Natural killer cell (primary cell): Measurements from ENCODE around the gene KRT32. TPM values are rescaled to one million over a fixed set of nuclear protein-coding genes. Genes with fewer than 3 reads are reported as not detected.

Experiments used
- ATAC-seq, 3 donors: fragments of 150-1000 bp in 2 of 3; fragments of 200-7000 bp in 1 of 3; cut with Tn5 transposase; 1 replicate in 1 of 3; 2 replicates in 2 of 3; pipeline ENCODE4 v1.10.0; 2021; ENCODE audit warnings: mild to moderate bottlenecking in 2 of 3, moderate library complexity in 2 of 3
- DNase-seq, 2 donors: peaks; one replicate each; pipeline versions ENCODE4 v3.0.0 to v3.0.0-alpha.2; 2013 to 2021; ENCODE audit warnings: mixed read lengths in 1 of 2
- H3K27ac ChIP-seq: one replicate; pipeline ENCODE4 v1.5.1; 2013; ENCODE audit warnings: mild to moderate bottlenecking, low read length
- H3K27me3 ChIP-seq: one replicate; pipeline ENCODE4 v1.6.1; 2013; ENCODE audit warnings: low read length; ENCODE audit not compliant: control insufficient read depth, insufficient read depth
- H3K36me3 ChIP-seq: one replicate; pipeline ENCODE4 v1.6.1; 2013; ENCODE audit warnings: low read length; ENCODE audit not compliant: control insufficient read depth, insufficient read depth
- H3K4me1 ChIP-seq: one replicate; pipeline ENCODE4 v1.6.1; 2013; ENCODE audit warnings: low read length; ENCODE audit not compliant: control insufficient read depth, insufficient read depth
- H3K4me3 ChIP-seq: one replicate; pipeline ENCODE4 v1.5.1; 2013; ENCODE audit warnings: low read length
- H3K9me3 ChIP-seq: one replicate; pipeline ENCODE4 v1.6.1; 2013; ENCODE audit warnings: low read length; ENCODE audit not compliant: control insufficient read depth, insufficient read depth
- H3K27ac Mint-ChIP-seq, 2 donors: one replicate each; pipeline ENCODE4 v1.8.0; 2022; ENCODE audit warnings: mild to moderate bottlenecking in 2 of 2, mixed read lengths in 2 of 2, moderate library complexity in 1 of 2
- H3K27me3 Mint-ChIP-seq, 2 donors: one replicate each; pipeline ENCODE4 v1.8.0; 2022; ENCODE audit warnings: low read depth in 2 of 2, mixed read lengths in 2 of 2
- H3K36me3 Mint-ChIP-seq: one replicate; pipeline ENCODE4 v1.8.0; 2022; ENCODE audit warnings: mixed read lengths
- H3K4me1 Mint-ChIP-seq, 2 donors: one replicate each; pipeline ENCODE4 v1.8.0; 2022; ENCODE audit warnings: mixed read lengths in 2 of 2
- H3K4me3 Mint-ChIP-seq: one replicate; pipeline ENCODE4 v1.8.0; 2022; ENCODE audit warnings: mild to moderate bottlenecking, moderate library complexity, mixed read lengths
- H3K9me3 Mint-ChIP-seq, 2 donors: one replicate each; pipeline ENCODE4 v1.8.0; 2022; ENCODE audit warnings: mixed read lengths in 2 of 2
- WGBS: methylation state at CpG from one replicate; pipeline ENCODE4 v1.1.7; 2013; ENCODE audit warnings: missing lambda C conversion rate; ENCODE audit not compliant: insufficient coverage; 5-methylcytosine and 5-hydroxymethylcytosine counted together
- intact Hi-C: fragments of 100-400 bp; cut with micrococcal nuclease; formaldehyde crosslinking; loops from one replicate; pipeline ENCODE4 v1.14.2; 2022
- total RNA-seq, 4 donors: library from RNA; stranded (reverse); fragments of 120-200 nt in 1 of 4; gene quantifications; one replicate each; pipeline versions ENCODE4 v1.2.3 to v1.2.4, GENCODE V29; 2013 to 2022
- TF ChIP-seq, protein P1 (sequence below): fragments of 200-600 bp; IDR thresholded peaks from one replicate; pipeline ENCODE4 v1.8.0; 2022; ENCODE audit warnings: antibody characterized with exemption

Gene KRT32
- total RNA-seq, 3 donors from 2014 or later (not counting 1 experiment from before 2014, with no cell fraction given): not detected

DNA sequence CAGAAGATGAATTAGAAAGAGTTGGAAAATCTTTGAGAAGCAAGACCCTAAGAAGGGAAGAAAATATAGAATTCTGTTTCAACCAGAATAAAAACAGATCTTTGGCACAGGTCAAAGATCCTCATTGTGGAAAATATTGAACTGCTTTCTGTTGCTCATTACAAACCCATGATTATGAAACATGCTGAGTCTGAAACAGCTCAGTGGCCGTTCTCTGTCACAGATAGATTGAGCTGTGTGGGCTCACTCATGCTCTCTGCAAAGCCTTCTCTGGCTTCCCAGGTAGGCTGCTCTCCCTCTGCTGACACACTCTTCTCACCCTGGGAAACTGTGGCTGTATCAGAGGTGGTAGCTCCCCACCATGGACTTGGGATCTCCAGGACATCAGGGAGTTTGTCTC lies 23.0 kb downstream of the KRT32 start:
- TF ChIP-seq, protein P1, sequence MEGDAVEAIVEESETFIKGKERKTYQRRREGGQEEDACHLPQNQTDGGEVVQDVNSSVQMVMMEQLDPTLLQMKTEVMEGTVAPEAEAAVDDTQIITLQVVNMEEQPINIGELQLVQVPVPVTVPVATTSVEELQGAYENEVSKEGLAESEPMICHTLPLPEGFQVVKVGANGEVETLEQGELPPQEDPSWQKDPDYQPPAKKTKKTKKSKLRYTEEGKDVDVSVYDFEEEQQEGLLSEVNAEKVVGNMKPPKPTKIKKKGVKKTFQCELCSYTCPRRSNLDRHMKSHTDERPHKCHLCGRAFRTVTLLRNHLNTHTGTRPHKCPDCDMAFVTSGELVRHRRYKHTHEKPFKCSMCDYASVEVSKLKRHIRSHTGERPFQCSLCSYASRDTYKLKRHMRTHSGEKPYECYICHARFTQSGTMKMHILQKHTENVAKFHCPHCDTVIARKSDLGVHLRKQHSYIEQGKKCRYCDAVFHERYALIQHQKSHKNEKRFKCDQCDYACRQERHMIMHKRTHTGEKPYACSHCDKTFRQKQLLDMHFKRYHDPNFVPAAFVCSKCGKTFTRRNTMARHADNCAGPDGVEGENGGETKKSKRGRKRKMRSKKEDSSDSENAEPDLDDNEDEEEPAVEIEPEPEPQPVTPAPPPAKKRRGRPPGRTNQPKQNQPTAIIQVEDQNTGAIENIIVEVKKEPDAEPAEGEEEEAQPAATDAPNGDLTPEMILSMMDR: no peak
- no peak overlapping the region for H3K27ac ChIP-seq
- no peak for DNase-seq
- intact Hi-C loops: no loop called here
- Mint-ChIP-seq H3K27ac (no peak overlapping the region), H3K4me3 (no peak overlapping the region), H3K27me3 (peaks cover 20 to 58% of the 10 kb centered on the region in 2 donors), H3K9me3 (no peaks in the 10 kb centered on the region), H3K36me3 (no peaks in the 10 kb centered on the region), H3K4me1 (no peaks in the 10 kb centered on the region)
- H3K4me3 ChIP-seq: no peak overlapping the region
- ATAC-seq: no peak
- no peaks in the 10 kb centered on the region for H3K36me3 ChIP-seq
- H3K9me3 ChIP-seq: no peaks in the 10 kb centered on the region
- H3K4me1 ChIP-seq: no peaks in the 10 kb centered on the region
- 65% methylated on average over 1 of the region's 1 CpG for WGBS
- H3K27me3 ChIP-seq: no peaks in the 10 kb centered on the region

DNA sequence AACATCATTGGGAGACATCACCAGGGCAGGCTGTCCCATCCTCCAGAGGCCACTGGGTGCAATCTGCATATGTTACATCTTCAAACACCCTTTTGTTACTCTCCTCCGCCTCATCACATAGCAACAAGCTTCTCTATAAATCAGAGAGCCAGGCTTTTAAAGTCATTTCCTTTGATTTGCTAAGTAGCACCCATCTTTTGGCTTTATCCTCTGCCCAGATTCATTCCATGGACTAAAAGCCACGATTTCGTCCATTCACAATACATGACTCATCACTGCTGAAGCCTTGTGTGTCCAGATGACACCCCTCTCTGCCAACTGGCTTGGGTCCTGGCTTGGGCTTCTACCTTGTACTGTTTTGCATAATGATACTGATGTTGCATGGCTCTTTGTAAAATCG lies 24.4 kb downstream of the KRT32 start:
- Histone ChIP-seq H3K36me3 (no peaks in the 10 kb centered on the region), H3K9me3 (no peaks in the 10 kb centered on the region), H3K4me3 (no peak overlapping the region), H3K27me3 (no peaks in the 10 kb centered on the region), H3K4me1 (no peaks in the 10 kb centered on the region), H3K27ac (no peak overlapping the region)
- Mint-ChIP-seq H3K27me3 (peaks cover 21 to 59% of the 10 kb centered on the region in 2 donors), H3K4me3 (no peak overlapping the region), H3K4me1 (no peaks in the 10 kb centered on the region), H3K27ac (no peak overlapping the region), H3K36me3 (no peaks in the 10 kb centered on the region), H3K9me3 (no peaks in the 10 kb centered on the region)
- WGBS: 81% methylated on average over 4 of the region's 4 CpGs
- ATAC-seq (no peak), DNase-seq (no peak)
- TF ChIP-seq, protein P1: no peak
- intact Hi-C loops: no loop called here

DNA sequence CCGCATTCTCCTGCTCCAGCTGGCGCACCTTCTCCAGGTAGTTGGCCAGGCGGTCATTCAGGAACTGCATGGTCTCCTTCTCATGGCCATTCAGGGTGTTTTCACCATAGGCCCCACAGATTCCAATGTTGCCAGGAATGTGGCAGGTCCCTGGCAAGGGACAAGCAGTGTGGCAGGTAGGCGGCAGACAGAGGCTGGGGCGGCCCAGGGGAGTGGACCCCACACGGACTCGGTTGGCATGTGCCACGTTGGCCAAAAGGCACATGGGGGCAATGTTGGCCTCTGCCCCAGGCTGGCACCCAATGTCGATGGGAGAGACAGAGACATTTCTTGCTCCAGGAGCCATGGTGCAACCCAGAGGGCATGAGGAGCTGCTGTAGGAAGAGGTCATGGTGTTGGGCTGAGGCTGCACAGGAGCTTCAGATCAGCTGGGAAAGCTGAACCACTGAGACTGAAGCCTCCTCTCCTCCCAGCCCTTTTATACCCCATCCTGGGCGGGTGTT lies 26.6 kb downstream of the KRT32 start, which contains the start of gene KRT38:
TSS of gene KRT38 (minus strand) at position 453 of the 503 bp plus-strand sequence. CDS start at position 391, 62 bp downstream.
- Mint-ChIP-seq H3K4me1 (no peaks in the 10 kb centered on the region), H3K9me3 (no peaks in the 10 kb centered on the region), H3K4me3 (no peak within 1 kb of the TSS), H3K27me3 (peaks cover 21 to 59% of the 10 kb centered on the region in 2 donors), H3K27ac (no peak within 1 kb of the TSS), H3K36me3 (no peaks in the 10 kb centered on the region)
- no peaks in the 10 kb centered on the region for H3K27me3 ChIP-seq
- H3K9me3 ChIP-seq: no peaks in the 10 kb centered on the region
- TF ChIP-seq, protein P1: no peak
- WGBS: 92% methylated on average over 9 of the region's 10 CpGs
- no peaks in the 10 kb centered on the region for H3K36me3 ChIP-seq
- no peak within 1 kb of the TSS for H3K27ac ChIP-seq
- H3K4me3 ChIP-seq: no peak within 1 kb of the TSS
- H3K4me1 ChIP-seq: no peaks in the 10 kb centered on the region
- no peak for DNase-seq
- no peak for ATAC-seq
- intact Hi-C loops: no loop called here

DNA sequence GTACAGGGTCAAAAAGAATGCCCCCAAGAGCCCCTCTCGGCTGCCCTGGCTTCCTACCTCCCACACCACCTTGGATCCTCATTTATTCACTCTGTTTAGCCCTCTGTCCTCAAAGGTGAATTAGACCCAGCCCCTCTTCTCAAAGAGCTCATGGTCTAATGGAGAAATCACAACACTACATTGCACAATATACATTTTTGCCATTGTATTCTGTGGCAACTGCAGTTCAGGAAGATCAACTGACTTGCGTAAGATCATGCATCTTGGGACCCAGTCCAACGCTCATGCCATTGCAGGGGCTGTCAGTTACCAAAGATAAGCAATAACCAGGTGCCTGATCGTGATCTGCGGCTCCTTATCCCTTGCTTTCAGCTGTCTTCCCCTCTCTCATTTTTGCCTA lies 27.8 kb downstream of the KRT32 start:
- Mint-ChIP-seq H3K9me3 (no peaks in the 10 kb centered on the region), H3K27me3 (peaks cover 23 to 51% of the 10 kb centered on the region in 2 donors), H3K4me1 (no peaks in the 10 kb centered on the region), H3K36me3 (no peaks in the 10 kb centered on the region), H3K4me3 (no peak overlapping the region), H3K27ac (no peak overlapping the region)
- Histone ChIP-seq H3K27me3 (no peaks in the 10 kb centered on the region), H3K4me3 (no peak overlapping the region), H3K27ac (no peak overlapping the region), H3K4me1 (no peaks in the 10 kb centered on the region), H3K9me3 (no peaks in the 10 kb centered on the region), H3K36me3 (no peaks in the 10 kb centered on the region)
- WGBS: 69% methylated on average over 5 of the region's 5 CpGs
- ATAC-seq: no peak
- DNase-seq: no peak
- intact Hi-C loops: no loop called here
- TF ChIP-seq, protein P1: no peak
